A673 (cell line): ENCODE data around the gene RALGPS1. TPM values are rescaled to one million over a fixed set of nuclear protein-coding genes. Genes with fewer than 3 reads are reported as not detected.
A peak's percentile ranks its signal among the peaks of the same experiment; 100 is the strongest.

ENCODE experiments used
- BruUV-seq: library from RNA; stranded (reverse); fragments of 400-500 nt; replicated peaks from 2 replicates; lab custom pipeline; 2021; lab: Mats Ljungman, UMichigan
- CTCF ChIA-PET: fragments of 300-600 bp; sonication (Branson Sonifier 250); formaldehyde crosslinking; loops from one replicate; lab custom pipeline; 2022; ENCODE audit warnings: antibody characterized with exemption; lab: Charles Lee
- POLR2A ChIA-PET: fragments of 300-600 bp; sonication (Branson Sonifier 250); formaldehyde crosslinking; loops from one replicate; lab custom pipeline; 2022; ENCODE audit warnings: antibody characterized with exemption; ENCODE audit not compliant: low non-redundant PET; lab: Charles Lee
- DNase-seq: peaks from one replicate; pipeline ENCODE4 v3.0.0-alpha.2; 2015; ENCODE audit warnings: low spot score
- H3K27ac ChIP-seq: fragments of 200-600 bp; sonication (generic); 2 replicates; pipeline ENCODE4 v1.5.1; 2016; ENCODE audit warnings: mixed run types, low read depth, mild to moderate bottlenecking, mixed read lengths, antibody characterized with exemption, low read length; ENCODE audit not compliant: poor library complexity, severe bottlenecking
- H3K27me3 ChIP-seq: fragments of 200-600 bp; sonication (generic); replicated peaks from 2 replicates; pipeline ENCODE4 v1.6.1; 2017; ENCODE audit warnings: mixed run types, low read depth, mild to moderate bottlenecking, mixed read lengths, antibody characterized with exemption, low read length; ENCODE audit not compliant: insufficient read depth, poor library complexity
- H3K36me3 ChIP-seq: fragments of 200-600 bp; sonication (generic); 2 replicates; pipeline ENCODE4 v1.6.1; 2016; ENCODE audit warnings: mixed run types, mild to moderate bottlenecking, mixed read lengths, antibody characterized with exemption, low read length; ENCODE audit not compliant: insufficient read depth, poor library complexity, severe bottlenecking
- H3K4me1 ChIP-seq: fragments of 200-600 bp; sonication (generic); 2 replicates; pipeline ENCODE4 v1.6.1; 2017; ENCODE audit warnings: mixed run types, mild to moderate bottlenecking, mixed read lengths, antibody characterized with exemption, low read length; ENCODE audit not compliant: insufficient read depth, poor library complexity, severe bottlenecking
- H3K4me3 ChIP-seq: fragments of 200-600 bp; sonication (generic); 2 replicates; pipeline ENCODE4 v1.5.1; 2016; ENCODE audit warnings: low read depth, mixed run types, mild to moderate bottlenecking, mixed read lengths, low read length; ENCODE audit not compliant: poor library complexity, severe bottlenecking
- H3K9me3 ChIP-seq: fragments of 200-600 bp; sonication (generic); 2 replicates; pipeline ENCODE4 v1.6.1; 2016; ENCODE audit warnings: mixed run types, low read depth, mild to moderate bottlenecking, mixed read lengths, antibody characterized with exemption, low read length; ENCODE audit not compliant: poor library complexity, severe bottlenecking
- CTCF ChIP-seq: fragments of 300-800, 200-600 bp; sonication (generic); conservative IDR thresholded peaks from 2 replicates; pipeline ENCODE4 v1.5.1; 2017; ENCODE audit warnings: low read depth, mild to moderate bottlenecking, antibody characterized with exemption, low read length, moderate library complexity, mixed read lengths
- EZH2 ChIP-seq: fragments of 200-600 bp; sonication (generic); IDR thresholded peaks from 2 replicates; pipeline ENCODE4 v1.6.1; 2017; ENCODE audit warnings: borderline replicate concordance, low read depth, mild to moderate bottlenecking, mixed read lengths, antibody characterized with exemption, low read length; ENCODE audit not compliant: poor library complexity, severe bottlenecking
- intact Hi-C: fragments of 100-400 bp; cut with micrococcal nuclease; formaldehyde crosslinking; loops from one replicate; pipeline ENCODE4 v1.10.0; 2022; ENCODE audit not compliant: unreplicated experiment
- total RNA-seq: library from RNA; stranded (reverse); gene quantifications from 2 replicates; pipeline ENCODE4 v1.2.3, GENCODE V29; 2021

Gene RALGPS1
- total RNA-seq, 1 experiment from 2014 or later = 3.9 TPM

GRCh38 chr9:126965541-126966428, 51.2 kb downstream of the RALGPS1 start:
- TF ChIP-seq CTCF (peak; percentile 96), EZH2 (no peak)
- H3K36me3 ChIP-seq = no peaks in the 10 kb centered on the region
- intact Hi-C loops = loop anchor here (1.0 kb wide), 1 partner anchor 234 kb away; no protein-coding TSS in a partner anchor
- no TSS peak for BruUV-seq
- POLR2A ChIA-PET = no interaction called here
- H3K9me3 ChIP-seq = no peaks in the 10 kb centered on the region
- H3K4me3 ChIP-seq = no peak overlapping the region
- H3K27ac ChIP-seq = no peak overlapping the region
- CTCF ChIA-PET = interaction anchor here (0.6 to 1.4 kb wide), 3 partner anchors 229 to 259 kb away, joined by 3 to 6 read pairs (median 4); no protein-coding TSS in a partner anchor
- H3K4me1 ChIP-seq = peaks cover 7% of the 10 kb centered on the region
- no peaks in the 10 kb centered on the region for H3K27me3 ChIP-seq
- DNase-seq = peak; percentile 74

GRCh38 chr9:126971261-126971660, 56.7 kb downstream of the RALGPS1 start:
- Histone ChIP-seq H3K9me3 (no peaks in the 10 kb centered on the region), H3K36me3 (no peaks in the 10 kb centered on the region), H3K4me1 (peaks cover 20% of the 10 kb centered on the region), H3K4me3 (no peak overlapping the region), H3K27me3 (no peaks in the 10 kb centered on the region), H3K27ac (peak overlapping the region; percentile 9)
- CTCF ChIA-PET = no interaction called here
- no peak for DNase-seq
- POLR2A ChIA-PET = no interaction called here
- intact Hi-C loops = no loop called here
- TF ChIP-seq CTCF (no peak), EZH2 (no peak)
- BruUV-seq = no TSS peak

DNA sequence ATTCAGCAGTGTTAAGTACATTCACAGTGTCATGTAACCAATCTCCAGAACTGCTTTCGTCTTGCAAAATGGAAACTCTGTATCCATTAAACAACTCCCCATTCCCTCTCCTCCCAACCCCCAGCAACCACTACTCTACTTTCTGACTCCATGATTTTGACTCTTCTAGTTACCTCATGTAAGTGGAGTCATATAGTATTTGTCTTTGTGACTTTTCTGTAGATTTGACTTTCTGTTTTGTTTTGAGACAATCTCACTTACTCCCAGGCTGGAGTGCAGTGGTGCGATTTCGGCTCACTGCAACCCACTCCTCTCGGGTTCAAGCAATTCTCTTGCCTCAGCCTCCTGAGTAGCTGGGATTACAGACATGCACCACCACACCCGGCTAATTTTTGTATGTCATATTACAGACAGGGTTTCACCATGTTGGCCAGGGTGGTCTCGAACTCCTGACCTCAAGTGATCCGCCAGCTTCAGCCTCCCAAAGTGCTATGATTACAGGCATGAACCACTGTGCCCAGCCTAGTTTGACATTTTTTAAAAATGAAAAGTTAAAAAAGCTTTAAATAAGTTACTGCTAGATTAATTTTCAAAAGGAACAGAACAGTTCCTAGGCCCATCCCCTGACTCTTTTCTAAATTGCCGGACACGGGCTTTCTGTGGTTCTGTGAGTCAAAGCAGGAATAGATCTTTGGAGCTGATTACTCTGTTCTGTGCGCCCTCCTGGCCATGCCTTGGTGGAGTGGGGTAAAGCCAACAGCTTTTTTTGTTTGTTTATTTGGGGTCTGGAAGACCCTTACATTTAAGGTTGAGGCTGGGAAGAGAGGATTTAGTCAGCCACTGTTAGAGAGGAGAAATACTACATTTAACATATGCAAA, 59.3 kb downstream of the RALGPS1 start:
- DNase-seq = no peak
- no peaks in the 10 kb centered on the region for H3K9me3 ChIP-seq
- H3K36me3 ChIP-seq = no peaks in the 10 kb centered on the region
- ChIA-PET POLR2A (no interaction called here), CTCF (no interaction called here)
- BruUV-seq = no TSS peak
- H3K27ac ChIP-seq = no peak overlapping the region
- intact Hi-C loops = no loop called here
- no peak overlapping the region for H3K4me3 ChIP-seq
- TF ChIP-seq EZH2 = no peak
- TF ChIP-seq CTCF = no peak
- H3K4me1 ChIP-seq = peaks cover 20% of the 10 kb centered on the region
- no peaks in the 10 kb centered on the region for H3K27me3 ChIP-seq
